Activated effector memory CD4-positive, alpha-beta T cell treated with anti-CD3 and anti-CD28 coated beads, Interleukin-2, amount 50 U/mL, for 16 hours (primary cell): Measurements from ENCODE around the gene OR13A1.
"Not testable (repeated sequence)": the region's sequence is repeated elsewhere in the genome, so short reads cannot be mapped to it uniquely, and the experiment has no call there.

Experiments used
- DNase-seq: peaks from one replicate; pipeline ENCODE4 v3.0.0-alpha.2; 2020

OR13A1 gene, protein sequence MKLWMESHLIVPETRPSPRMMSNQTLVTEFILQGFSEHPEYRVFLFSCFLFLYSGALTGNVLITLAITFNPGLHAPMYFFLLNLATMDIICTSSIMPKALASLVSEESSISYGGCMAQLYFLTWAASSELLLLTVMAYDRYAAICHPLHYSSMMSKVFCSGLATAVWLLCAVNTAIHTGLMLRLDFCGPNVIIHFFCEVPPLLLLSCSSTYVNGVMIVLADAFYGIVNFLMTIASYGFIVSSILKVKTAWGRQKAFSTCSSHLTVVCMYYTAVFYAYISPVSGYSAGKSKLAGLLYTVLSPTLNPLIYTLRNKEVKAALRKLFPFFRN

GRCh38 chr10:45315508-45315907 is at the start of gene OR13A1:
Gene OR13A1 (minus strand): TSS chr10:45315608. CDS start chr10:45304422, 11,186 bp downstream.
- DNase-seq: no peak

- DNase-seq: not testable (repeated sequence)
These were observed 46.8 kb upstream of the OR13A1 start for GRCh38 chr10:45361983-45362799.

DNA sequence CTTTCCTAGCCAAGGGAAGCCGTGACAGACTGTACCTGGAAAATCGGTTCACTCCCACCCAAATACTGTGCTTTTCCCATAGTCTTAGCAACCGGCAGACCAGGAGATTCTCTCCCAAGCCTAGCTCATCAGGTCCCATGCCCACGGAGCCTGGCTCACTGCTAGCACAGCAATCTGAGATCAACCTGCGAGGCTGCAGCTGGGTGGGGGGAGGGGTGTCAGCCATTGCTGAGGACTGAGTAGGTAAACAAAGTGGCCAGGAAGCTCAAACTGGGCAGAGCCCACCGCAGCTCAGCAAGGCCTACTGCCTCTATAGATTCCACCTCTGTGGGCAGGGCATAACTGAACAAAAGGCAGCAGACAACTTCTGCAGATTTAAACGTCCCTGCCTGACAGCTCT is 43.6 kb upstream of the OR13A1 start:
- DNase-seq: not testable (repeated sequence)

- DNase-seq: no peak
These were observed 40.1 kb upstream of the OR13A1 start for GRCh38 chr10:45355494-45355893.

- no peak for DNase-seq
These were observed 38.9 kb upstream of the OR13A1 start for GRCh38 chr10:45354261-45354660.

- no peak for DNase-seq
These were observed 37.8 kb upstream of the OR13A1 start for GRCh38 chr10:45353186-45353585.

GRCh38 chr10:45348196-45348765 is 32.9 kb upstream of the OR13A1 start:
- DNase-seq: not testable (repeated sequence)

DNA sequence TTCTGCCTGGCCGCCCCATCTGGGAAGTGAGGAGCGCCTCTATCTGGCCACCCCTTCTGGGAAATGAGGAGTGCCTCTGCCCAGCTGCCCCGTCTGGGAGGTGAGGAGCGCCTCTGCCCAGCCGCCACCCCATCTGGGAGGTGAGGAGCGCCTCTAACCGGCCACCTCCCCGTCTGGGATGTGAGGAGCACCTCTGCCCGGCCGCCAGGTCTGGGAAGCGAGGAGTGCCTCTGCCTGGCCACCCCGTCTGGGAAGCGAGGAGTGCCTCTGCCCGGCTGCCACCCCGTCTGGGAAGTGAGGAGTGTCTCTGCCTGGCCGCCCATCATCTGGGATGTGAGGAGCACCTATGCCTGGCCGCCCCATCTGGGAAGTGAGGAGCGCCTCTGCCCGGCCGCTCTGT is 32.1 kb upstream of the OR13A1 start:
- not testable (repeated sequence) for DNase-seq

- not testable (repeated sequence) for DNase-seq
These were observed 31.4 kb upstream of the OR13A1 start for GRCh38 chr10:45346652-45347335.

DNA sequence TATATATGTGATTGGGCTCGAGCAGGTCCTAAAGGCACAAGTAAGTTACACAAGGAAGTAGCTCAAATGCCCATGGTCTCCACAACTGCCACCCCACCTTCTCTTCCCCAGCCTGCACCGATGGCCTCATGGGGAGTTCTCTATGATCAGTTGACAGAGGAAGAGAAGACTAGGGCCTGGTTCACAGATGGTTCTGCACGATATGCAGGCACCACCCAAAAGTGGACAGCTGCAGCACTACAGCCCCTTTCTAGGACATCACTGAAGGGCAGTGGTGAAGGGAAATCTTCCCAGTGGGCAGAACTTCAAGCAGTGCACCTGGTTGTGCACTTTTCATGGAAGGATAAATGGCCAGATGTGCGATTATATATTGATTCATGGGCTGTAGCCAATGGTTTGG is 25.0 kb upstream of the OR13A1 start:
- not testable (repeated sequence) for DNase-seq

- no peak for DNase-seq
These were observed 24.5 kb upstream of the OR13A1 start for GRCh38 chr10:45339894-45340293.

DNA sequence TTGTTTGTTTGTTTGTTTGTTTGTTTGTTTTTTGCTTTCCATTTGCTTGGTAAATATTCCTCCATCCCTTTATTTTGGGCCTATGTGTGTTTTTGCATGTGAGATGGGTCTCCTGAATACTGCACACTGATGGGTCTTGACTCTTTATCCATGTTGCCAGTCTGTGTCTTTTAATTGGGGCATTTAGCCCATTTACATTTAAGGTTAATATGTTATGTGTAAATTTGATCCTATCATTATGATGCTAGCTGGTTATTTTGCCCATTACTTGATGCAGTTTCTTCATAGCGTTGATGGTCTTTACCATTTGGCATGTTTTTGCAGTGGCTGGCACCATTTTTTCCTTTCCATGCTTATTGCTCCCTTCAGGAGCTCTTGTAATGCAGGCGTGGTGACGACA is 16.4 kb upstream of the OR13A1 start:
- not testable (repeated sequence) for DNase-seq

DNA sequence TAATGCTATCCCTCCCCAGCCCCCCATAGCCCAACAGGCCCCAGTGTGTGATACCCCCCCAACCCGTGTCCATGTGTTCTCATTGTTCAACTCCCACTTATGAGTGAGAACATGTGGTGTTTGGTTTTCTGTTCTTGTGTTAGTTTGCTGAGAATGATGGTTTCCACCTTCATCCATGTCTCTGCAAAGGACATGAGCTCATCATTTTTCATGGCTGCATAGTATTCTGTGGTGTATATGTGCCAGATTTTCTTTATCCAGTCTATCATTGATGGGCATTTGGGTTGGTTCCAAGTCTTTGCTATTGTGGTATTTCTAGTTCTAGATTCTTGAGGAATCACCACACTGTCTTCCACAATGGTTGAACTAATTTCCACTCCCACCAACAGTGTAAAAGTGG is 11.5 kb upstream of the OR13A1 start:
- not testable (repeated sequence) for DNase-seq

- no peak for DNase-seq
These were observed 9.7 kb upstream of the OR13A1 start for GRCh38 chr10:45325116-45325515.

GRCh38 chr10:45319702-45320101 is 4.3 kb upstream of the OR13A1 start:
- no peak for DNase-seq

- no peak for DNase-seq
These were observed 2.0 kb downstream of the OR13A1 start for GRCh38 chr10:45313264-45313873.

DNA sequence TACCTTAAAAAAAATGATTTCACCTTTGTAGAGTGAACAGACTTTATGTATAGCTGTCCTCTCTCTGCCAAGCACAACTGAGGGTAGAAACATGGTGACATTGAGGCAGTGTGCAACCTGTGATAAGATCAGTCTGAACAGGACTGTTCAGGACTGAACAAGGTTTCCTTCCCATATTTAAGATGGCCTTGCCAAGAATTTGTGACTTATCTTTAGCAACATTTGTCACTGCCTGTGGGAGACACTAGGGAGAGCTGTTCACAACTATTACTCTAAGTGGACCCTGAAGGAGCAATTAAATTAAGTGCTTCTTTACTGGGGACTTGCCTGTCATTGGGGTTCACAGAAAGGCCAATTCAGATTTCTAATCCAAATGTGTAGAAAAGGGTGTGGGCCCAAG is 6.7 kb downstream of the OR13A1 start:
- DNase-seq: no peak

DNA sequence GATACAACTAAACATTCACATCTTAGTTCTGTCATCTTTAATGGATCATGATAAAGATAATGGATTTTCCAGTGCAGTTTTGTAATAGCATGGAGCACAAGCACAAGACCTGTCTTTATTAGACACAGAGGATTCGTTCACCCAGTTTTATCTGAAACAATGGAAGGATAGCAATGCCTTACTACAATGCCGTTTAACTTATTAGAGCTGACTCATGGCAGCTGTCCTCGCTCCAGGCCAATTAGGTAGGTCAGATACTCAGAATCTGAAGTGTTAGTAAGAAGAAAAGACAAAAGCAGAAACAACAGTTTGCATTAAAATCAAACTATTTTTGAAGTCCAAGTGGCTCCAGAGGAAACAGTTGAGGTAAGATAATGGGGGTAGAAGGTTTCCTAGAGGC is 12.8 kb downstream of the OR13A1 start:
- no peak for DNase-seq

DNA sequence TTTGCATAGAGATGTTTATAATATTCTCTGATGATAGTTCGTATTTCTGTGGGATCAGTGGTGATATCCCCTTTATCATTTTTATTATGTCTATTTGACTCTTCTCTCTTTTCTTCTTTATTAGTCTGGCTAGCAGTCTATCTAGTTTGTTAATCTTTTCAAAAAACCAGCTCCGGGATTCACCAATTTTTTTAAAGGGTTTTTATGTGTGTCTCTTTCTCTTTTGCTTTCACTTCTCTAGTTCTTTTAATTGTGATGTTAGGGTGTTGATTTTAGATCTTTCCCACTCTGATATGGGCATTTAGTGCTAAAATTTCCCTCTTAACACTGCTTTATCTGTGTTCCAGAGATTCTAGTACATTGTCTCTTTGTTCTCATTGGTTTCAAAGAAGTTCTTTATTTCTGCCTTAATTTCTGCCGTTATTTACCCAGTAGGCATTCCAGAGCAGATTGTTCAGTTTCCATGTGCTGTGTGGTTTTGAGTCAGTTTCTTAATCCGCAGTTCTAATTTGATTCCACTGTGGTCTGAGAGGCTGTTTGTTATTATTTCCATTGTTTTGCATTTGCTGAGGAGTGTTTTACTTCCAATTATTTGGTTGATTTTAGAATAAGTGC is 17.0 kb downstream of the OR13A1 start:
- not testable (repeated sequence) for DNase-seq

DNA sequence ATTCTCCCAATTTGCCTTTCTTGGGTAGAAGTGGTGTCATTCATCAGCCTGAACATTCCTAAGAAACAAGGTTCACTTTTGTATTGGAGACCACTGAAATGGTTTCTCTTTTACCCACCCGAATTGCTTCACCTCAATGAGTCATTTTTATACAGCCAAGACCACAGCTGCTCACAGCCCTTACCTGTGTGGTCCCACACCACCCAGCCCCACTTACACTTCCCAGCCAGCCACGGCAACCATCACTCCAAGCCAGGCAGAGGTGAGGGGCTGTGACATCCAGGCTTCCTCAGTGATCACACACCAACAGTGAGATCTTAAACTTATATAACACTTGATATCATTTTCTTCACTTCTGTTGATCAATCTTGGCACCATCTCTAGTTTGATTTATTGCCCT is 20.7 kb downstream of the OR13A1 start:
- no peak for DNase-seq

GRCh38 chr10:45286980-45287379 is 28.4 kb downstream of the OR13A1 start:
- no peak for DNase-seq

- DNase-seq: no peak
These were observed 33.3 kb downstream of the OR13A1 start for GRCh38 chr10:45282061-45282460.
